Panc1 (cell line): Measurements from ENCODE around the gene GRM3.

Source experiments
- CTCF ChIP-seq: fragments of 450-650 bp; IDR thresholded peaks from 2 replicates; pipeline ENCODE4 v1.5.1; 2017; ENCODE audit warnings: mild to moderate bottlenecking
- POLR2AphosphoS5 ChIP-seq: IDR thresholded peaks from 2 replicates; pipeline ENCODE4 v1.6.1; 2012; ENCODE audit warnings: mild to moderate bottlenecking, low read depth, low read length, moderate library complexity

GRCh38 chr7:86773309-86773708, 129.6 kb downstream of the GRM3 start:
- TF ChIP-seq CTCF (no peak), POLR2AphosphoS5 (no peak)
